ENCODE data around the gene ERCC6L2. TPM values are rescaled to one million over a fixed set of nuclear protein-coding genes. Genes with fewer than 3 reads are reported as not detected.
A peak's percentile ranks its signal among the peaks of the same experiment; 100 is the strongest.

The ERCC6L2 gene, protein sequence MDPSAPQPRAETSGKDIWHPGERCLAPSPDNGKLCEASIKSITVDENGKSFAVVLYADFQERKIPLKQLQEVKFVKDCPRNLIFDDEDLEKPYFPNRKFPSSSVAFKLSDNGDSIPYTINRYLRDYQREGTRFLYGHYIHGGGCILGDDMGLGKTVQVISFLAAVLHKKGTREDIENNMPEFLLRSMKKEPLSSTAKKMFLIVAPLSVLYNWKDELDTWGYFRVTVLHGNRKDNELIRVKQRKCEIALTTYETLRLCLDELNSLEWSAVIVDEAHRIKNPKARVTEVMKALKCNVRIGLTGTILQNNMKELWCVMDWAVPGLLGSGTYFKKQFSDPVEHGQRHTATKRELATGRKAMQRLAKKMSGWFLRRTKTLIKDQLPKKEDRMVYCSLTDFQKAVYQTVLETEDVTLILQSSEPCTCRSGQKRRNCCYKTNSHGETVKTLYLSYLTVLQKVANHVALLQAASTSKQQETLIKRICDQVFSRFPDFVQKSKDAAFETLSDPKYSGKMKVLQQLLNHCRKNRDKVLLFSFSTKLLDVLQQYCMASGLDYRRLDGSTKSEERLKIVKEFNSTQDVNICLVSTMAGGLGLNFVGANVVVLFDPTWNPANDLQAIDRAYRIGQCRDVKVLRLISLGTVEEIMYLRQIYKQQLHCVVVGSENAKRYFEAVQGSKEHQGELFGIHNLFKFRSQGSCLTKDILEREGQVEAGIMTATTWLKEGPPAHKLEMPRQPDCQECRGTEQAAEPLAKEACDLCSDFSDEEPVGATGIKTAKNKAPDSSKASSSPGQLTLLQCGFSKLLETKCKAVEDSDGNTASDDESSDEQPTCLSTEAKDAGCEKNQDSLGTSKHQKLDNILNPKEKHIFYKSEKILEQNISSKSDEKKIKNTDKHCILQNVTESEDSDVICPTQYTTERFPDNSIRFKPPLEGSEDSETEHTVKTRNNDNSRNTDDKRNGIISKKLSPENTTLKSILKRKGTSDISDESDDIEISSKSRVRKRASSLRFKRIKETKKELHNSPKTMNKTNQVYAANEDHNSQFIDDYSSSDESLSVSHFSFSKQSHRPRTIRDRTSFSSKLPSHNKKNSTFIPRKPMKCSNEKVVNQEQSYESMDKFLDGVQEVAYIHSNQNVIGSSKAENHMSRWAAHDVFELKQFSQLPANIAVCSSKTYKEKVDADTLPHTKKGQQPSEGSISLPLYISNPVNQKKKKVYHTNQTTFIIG (N-terminal part only)
- total RNA-seq = 28.3 TPM

- peak; percentile 81 to 98 (median 96) for DNase-seq (ENCODE audit: low read depth in 2 of 3, low spot score in 2 of 3)
These were observed at the start of gene ERCC6L2 for GRCh38 chr9:95875305-95876137. ERCC6L2 (plus strand) TSS chr9:95875691; CDS start chr9:95876039, 348 bp downstream.

DNA sequence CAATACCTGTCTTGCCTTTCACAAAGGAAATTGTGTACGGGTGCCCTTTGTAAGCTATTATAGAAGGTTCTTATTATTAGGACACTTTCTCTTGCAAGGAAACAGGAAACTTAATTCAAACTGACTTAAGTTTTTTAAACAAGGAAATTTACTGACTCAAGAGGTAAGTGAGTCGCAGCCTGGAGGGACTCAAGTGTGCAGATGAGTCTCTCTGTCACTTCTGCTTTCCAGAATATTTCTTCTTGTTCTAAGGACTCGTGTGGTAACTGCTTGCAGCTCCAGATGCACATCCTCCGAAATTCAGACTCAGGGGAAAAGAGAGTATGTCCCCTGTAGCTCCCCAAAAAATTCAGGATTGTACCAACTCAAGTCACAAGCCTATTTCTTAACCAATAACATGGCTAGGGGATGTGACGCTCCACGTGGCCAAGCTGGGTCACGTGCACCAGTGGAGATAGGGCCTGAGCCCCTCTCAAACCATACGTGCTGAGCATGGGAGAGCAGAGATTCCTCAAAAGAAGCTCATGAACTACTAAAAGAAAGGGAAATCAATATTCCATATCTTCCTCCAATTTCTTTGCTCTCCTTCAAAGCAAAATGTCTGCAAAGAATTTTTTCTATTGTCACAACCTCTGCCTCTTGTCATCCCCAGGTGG lies 49.2 kb upstream of the ERCC6L2 start:
- DNase-seq (ENCODE audit: low read depth in 2 of 3, low spot score in 2 of 3) = no peak

DNA sequence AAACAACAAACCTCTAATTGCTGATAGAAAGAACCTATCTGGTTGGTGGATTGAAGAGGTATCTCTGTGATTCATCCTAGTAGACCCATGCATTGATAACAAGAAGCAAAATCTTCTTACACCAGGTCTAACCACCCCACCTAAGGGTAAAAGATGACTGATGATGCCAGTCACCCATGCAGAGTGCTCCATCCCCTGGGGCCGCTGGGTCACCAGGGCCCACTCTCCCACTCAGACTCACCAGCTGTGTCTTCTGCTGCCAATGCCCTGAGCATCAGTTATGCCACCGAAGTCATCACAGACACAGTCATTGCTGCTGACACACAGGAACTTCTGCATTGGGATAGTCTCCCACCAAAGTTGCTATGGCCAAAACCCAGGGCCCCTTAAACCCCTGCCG lies 44.7 kb upstream of the ERCC6L2 start:
- DNase-seq (ENCODE audit: low read depth in 2 of 3, low spot score in 2 of 3) = no peak

- DNase-seq (ENCODE audit: low read depth in 2 of 3, low spot score in 2 of 3) = no peak
These were observed 43.7 kb upstream of the ERCC6L2 start for GRCh38 chr9:95831810-95832209.

DNA sequence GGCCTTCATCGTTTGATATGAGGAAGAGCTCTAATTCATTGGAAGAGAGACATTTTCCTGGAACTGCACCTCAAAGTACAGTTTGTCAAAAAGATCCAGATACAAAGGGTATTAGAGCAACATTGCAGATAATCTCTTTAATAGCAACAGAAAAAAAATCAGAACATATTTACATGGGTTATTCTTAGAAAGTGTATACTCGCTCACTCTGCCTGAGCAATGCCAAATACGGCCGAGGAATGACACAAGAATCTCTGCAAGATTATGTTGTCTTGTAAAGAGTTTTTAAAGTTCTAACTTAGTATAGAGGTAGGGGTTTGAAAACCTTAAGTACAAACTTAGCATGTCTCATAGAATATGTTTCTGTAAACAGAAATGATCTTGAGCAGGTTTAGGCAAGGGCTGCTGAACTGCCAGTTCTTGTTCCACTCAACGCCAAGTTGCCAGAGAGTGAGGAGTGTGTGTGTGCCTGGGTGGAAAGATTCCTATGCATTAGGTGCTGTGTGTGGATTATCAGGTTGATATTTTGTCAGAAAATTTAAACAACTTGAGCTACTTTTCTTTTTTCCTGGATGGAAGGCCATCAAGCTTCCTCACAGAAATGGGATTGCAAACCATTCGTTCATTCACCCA lies 41.8 kb upstream of the ERCC6L2 start:
- DNase-seq (ENCODE audit: low read depth in 2 of 3, low spot score in 2 of 3) = no peak

DNA sequence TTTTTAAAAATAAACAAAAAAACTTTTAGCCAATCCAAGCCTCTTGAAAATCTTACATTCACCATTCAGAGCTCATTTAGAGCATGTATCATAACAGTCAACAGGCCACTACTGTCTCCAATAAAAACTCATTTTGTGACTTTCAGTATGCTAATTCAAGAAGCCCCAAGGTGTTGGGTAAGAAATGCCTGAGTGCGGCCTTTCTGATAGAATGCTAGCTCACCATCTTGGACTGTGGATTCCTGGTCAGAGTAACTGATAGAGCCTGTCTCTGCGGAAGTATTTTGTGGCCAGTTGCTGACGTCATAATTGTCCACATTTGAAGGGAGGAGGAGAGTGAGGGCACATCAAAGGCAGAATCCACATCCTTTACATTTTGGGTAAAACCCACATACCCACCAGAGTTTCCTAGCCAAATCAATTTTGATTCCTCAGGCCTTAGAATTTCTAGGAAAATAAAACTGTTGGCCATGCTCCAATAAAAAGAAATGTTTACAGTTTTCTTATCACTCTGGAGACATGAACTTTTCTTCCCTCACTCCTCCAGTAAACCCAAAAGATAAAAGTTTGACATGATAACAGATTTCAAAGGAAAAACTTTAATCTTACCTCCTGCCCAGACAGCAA lies 41.1 kb upstream of the ERCC6L2 start:
- no peak for DNase-seq (ENCODE audit: low read depth in 2 of 3, low spot score in 2 of 3)

DNA sequence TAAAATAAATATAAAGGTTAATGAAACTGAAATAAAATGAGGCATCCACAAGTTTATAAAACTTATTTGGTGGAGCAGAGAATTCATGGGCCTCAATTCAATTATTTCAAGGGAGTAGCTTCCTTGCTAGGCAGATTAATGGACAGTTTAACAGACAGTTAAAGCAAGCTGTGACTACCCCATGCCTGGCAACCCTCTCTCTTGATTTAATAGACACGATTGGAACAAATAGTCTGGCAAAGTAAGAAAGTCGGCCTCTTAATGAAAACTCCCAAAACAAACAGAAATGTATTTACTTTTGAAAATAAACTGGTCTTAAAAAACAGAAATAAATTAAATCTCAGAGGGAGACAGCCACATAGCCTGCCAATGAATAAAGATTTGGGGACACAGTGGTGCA lies 40.1 kb upstream of the ERCC6L2 start:
- DNase-seq (ENCODE audit: low read depth in 2 of 3, low spot score in 2 of 3) = no peak

DNA sequence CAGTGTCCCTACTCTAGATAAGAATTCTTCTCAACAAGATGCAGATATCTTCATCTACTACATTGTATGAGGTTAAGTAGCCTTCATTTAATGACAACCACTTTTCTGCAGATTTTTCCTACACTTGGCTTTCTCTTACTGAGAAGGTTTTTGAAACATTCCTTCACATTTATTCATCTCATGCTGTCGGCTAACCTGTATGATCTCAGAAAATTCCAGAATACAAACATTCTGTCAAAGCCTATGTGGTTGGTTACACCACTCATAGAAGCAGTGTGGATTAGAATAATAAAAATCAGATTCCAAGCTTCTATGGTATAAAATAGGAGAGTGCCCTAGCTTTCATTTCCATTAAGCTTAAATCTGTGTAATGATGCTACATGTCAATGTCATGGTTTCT lies 39.4 kb upstream of the ERCC6L2 start:
- DNase-seq (ENCODE audit: low read depth in 2 of 3, low spot score in 2 of 3) = no peak

DNA sequence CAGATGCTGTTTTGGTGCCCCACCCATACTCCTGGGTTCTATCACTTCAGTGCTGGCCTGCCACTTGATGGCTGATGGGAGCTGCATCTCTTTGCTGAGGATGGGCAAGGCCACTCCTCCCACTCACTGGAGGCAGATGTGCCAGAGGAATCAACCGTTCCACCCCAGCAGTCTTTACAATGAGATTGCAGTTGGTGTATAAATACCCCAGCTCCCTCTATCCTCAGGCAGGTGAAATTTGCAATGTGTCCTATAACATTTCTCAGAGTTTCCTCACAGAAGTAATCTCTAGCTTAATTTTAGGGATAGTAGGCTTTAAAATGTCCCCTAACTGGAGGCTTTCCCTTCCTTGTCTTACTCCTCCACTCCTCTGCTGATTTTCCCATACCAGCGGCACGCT lies 36.5 kb upstream of the ERCC6L2 start:
- no peak for DNase-seq (ENCODE audit: low read depth in 2 of 3, low spot score in 2 of 3)

- DNase-seq (ENCODE audit: low read depth in 2 of 3, low spot score in 2 of 3) = no peak
These were observed 35.4 kb upstream of the ERCC6L2 start for GRCh38 chr9:95840074-95840473.

DNA sequence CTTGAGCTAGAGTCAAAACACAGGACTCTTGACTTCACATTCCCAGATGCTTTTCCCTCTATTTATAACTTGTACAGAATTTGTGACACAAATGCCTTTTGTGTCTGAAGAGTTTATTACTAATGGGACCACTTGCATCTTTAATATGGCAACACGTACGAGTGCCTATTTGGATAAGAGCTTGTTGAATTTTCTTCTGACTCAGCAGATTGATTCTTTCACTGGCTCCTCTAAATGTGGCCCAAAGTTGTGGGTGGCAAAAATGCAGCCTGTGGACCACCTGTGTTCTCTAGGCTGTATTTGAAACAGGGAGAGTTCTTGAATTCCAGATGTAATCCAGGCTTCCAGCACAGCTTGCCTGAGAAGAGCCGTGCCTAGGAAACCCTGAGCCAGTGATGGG lies 34.1 kb upstream of the ERCC6L2 start:
- DNase-seq (ENCODE audit: low read depth in 2 of 3, low spot score in 2 of 3) = no peak

- DNase-seq (ENCODE audit: low read depth in 2 of 3, low spot score in 2 of 3) = no peak
These were observed 29.7 kb upstream of the ERCC6L2 start for GRCh38 chr9:95845751-95846150.

GRCh38 chr9:95848764-95849163 lies 26.7 kb upstream of the ERCC6L2 start:
- no peak for DNase-seq (ENCODE audit: low read depth in 2 of 3, low spot score in 2 of 3)

GRCh38 chr9:95852059-95853032 lies 23.1 kb upstream of the ERCC6L2 start:
- no peak for DNase-seq (ENCODE audit: low read depth in 2 of 3, low spot score in 2 of 3)

- DNase-seq (ENCODE audit: low read depth in 2 of 3, low spot score in 2 of 3) = no peak
These were observed 21.0 kb upstream of the ERCC6L2 start for GRCh38 chr9:95854386-95855020.

DNA sequence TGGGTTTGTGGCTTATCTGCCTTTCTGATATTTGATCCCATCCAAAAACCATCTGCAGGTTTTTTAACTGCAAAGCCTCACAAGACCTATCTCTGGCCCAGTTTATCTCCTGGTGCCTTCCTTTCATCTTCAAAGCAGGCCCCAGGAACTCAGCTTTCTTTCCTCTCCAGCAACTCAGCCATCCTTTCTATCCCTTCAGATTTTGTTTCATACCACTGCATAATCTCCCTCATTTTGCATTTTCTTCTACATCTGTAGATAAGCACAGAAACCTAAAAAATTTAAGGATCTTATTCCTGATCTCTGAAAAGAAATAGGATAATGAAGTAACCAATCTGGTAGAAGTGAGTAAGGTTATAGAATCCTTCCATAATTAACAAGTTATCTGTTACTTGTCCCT lies 19.5 kb upstream of the ERCC6L2 start:
- DNase-seq (ENCODE audit: low read depth in 2 of 3, low spot score in 2 of 3) = no peak

DNA sequence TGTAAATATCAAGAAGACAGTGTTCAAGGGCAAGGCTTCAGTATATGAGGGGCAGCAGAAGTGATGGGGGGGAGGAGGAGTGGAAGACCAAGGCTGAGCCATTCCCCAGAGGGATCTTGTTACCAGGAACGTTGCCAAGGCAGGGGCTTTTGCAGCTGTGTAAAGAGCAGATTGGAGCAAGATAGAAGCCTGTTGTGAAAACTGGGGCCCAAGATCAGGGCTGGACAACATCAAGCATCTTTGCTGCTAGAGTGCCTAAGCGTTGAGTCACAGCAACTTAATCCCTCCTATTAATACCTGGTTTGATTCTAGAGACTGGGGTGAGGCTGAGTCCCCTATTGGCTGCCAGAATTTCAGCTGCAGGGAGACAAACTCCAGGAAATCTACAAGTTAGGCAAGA lies 18.4 kb upstream of the ERCC6L2 start:
- DNase-seq (ENCODE audit: low read depth in 2 of 3, low spot score in 2 of 3) = no peak

Data from hematopoietic multipotent progenitor cell (in vitro differentiated cells).